ENCODE data around the gene MVD.

Gene MVD

GRCh38 chr16:88629835-88630234, 33.1 kb downstream of the MVD start:
- no peak for DNase-seq (ENCODE audit: low spot score)
- no peak overlapping the region for H3K4me3 ChIP-seq
- TF ChIP-seq CTCF (IDR thresholded peaks at IDR 0.05) = no peak
- H3K27ac ChIP-seq = no peak overlapping the region

- no peak for DNase-seq (ENCODE audit: low spot score)
- TF ChIP-seq CTCF (IDR thresholded peaks at IDR 0.05) = no peak
- no peak overlapping the region for H3K27ac ChIP-seq
- H3K4me3 ChIP-seq = no peak overlapping the region
These were observed 34.3 kb downstream of the MVD start for GRCh38 chr16:88628512-88628974.

- TF ChIP-seq CTCF (IDR thresholded peaks at IDR 0.05) = no peak
- Histone ChIP-seq H3K27ac (no peak overlapping the region), H3K4me3 (no peak overlapping the region)
- no peak for DNase-seq (ENCODE audit: low spot score)
These were observed 35.1 kb downstream of the MVD start for GRCh38 chr16:88627531-88628411.

- no peak overlapping the region for H3K27ac ChIP-seq
- no peak overlapping the region for H3K4me3 ChIP-seq
- no peak for TF ChIP-seq CTCF (IDR thresholded peaks at IDR 0.05)
- DNase-seq (ENCODE audit: low spot score) = no peak
These were observed 36.2 kb downstream of the MVD start for GRCh38 chr16:88626646-88627045.

- no peak for TF ChIP-seq CTCF (IDR thresholded peaks at IDR 0.05)
- no peak overlapping the region for H3K27ac ChIP-seq
- DNase-seq (ENCODE audit: low spot score) = no peak
- no peak overlapping the region for H3K4me3 ChIP-seq
These were observed 37.8 kb downstream of the MVD start for GRCh38 chr16:88624977-88625576.

GRCh38 chr16:88624481-88624880, 38.4 kb downstream of the MVD start:
- TF ChIP-seq CTCF (IDR thresholded peaks at IDR 0.05) = no peak
- H3K4me3 ChIP-seq = no peak overlapping the region
- no peak for DNase-seq (ENCODE audit: low spot score)
- no peak overlapping the region for H3K27ac ChIP-seq

GRCh38 chr16:88623858-88624257, 39.0 kb downstream of the MVD start:
- no peak overlapping the region for H3K4me3 ChIP-seq
- no peak for DNase-seq (ENCODE audit: low spot score)
- TF ChIP-seq CTCF (IDR thresholded peaks at IDR 0.05) = no peak
- H3K27ac ChIP-seq = no peak overlapping the region
